BJ (cell line): ENCODE data around the gene ZBTB7A. TPM values are rescaled to one million over a fixed set of nuclear protein-coding genes. Genes with fewer than 3 reads are reported as not detected.

ENCODE experiments used
- CTCF ChIA-PET: fragments of 350-600 bp; formaldehyde crosslinking; extraction: SDS; loops from one replicate; lab custom pipeline; 2021; ENCODE audit warnings: antibody characterized with exemption, inconsistent platforms; lab: Yijun Ruan, JAX
- POLR2A ChIA-PET: fragments of 300-600 bp; sonication (Branson Sonifier 250); formaldehyde crosslinking; extraction: SDS; loops from one replicate; lab custom pipeline; 2021; ENCODE audit warnings: antibody characterized with exemption; lab: Charles Lee
- DNase-seq: peaks from one replicate; pipeline ENCODE4 v3.0.0-alpha.2; 2011; ENCODE audit warnings: low read depth
- H3K27me3 ChIP-seq: 2 replicates; pipeline ENCODE4 v1.6.0; 2011; ENCODE audit warnings: low read length; ENCODE audit not compliant: control insufficient read depth, insufficient read depth
- H3K36me3 ChIP-seq: 2 replicates; pipeline ENCODE4 v1.5.1; 2011; ENCODE audit warnings: low read length; ENCODE audit not compliant: control insufficient read depth, insufficient read depth
- H3K4me3 ChIP-seq: 2 replicates; pipeline ENCODE4 v1.5.1; 2011; ENCODE audit warnings: low read depth, mild to moderate bottlenecking, control low read depth, low read length
- CTCF ChIP-seq: IDR thresholded peaks from 2 replicates; pipeline ENCODE4 v1.5.1; 2011; ENCODE audit warnings: low read depth, mild to moderate bottlenecking, control low read depth, inconsistent platforms, low read length, moderate library complexity; ENCODE audit not compliant: insufficient read depth
- polyA minus RNA-seq: library from RNA; depleted of rRNA, polyadenylated mRNA; stranded (reverse); fragments of >200 nt; gene quantifications from 2 replicates; pipeline ENCODE4 v1.2.3, GENCODE V29; 2011; rRNA and poly(A)+ RNA removed
- polyA plus RNA-seq: library from polyadenylated mRNA; depleted of rRNA; stranded (reverse); fragments of >200 nt; gene quantifications from 2 replicates; pipeline ENCODE4 v1.2.3, GENCODE V29; 2011; rRNA removed

Gene ZBTB7A
- polyA plus RNA-seq (4.2 and 7.5 TPM in 2 replicates), polyA minus RNA-seq (3.5 and 6.4 TPM in 2 replicates)

DNA sequence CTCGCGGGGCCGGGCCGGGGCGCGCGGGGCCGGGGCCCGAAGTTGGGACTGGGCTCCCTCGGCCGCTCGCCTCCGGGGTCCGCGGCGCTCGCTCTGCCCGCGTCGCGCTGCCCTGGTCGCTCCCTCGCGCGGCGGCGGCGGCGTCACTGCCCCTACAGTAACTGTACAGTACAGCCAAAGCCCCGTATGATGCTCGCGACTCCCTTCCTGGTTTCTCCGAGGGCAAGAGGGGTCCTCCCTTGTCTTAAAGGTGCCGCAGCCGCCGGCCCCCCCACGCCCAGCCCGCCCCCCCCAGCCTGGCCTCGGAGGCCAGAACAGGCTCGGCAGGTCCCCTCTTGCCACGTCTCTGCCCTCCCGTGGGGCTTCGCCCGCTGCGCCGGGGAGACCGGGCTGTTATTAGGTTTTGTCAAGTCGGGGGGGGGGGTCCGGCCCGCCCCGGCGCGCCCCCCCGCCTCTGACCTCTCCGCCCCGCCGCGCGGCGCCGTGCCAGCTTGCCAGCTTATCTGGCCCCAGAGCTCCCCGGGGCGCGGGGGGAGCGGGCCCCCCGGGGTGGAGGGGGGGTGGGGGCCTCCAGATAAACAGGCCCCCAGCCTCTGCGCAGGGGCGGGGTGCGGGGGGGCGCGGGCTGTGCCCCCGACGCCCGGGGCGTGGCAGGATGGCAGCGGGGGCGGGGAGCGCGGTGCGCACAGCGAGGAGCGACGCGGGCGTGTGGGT lies at the start of gene ZBTB7A:
Gene ZBTB7A, minus strand, starts transcription at position 218 of the 714 bp plus-strand sequence. CDS start 11,667 bp downstream, outside the sequence.
- TF ChIP-seq CTCF = no peak
- DNase-seq = no peak
- POLR2A ChIA-PET = interaction anchor here (0.6 kb wide), 1 partner anchor 97 kb away, joined by 5 read pairs; no protein-coding TSS in a partner anchor
- peak within 1 kb of the TSS; percentile 97 for H3K4me3 ChIP-seq
- CTCF ChIA-PET = no interaction called here
- peaks cover 9% of the 10 kb centered on the region for H3K36me3 ChIP-seq
- no peaks in the 10 kb centered on the region for H3K27me3 ChIP-seq

- no peak for DNase-seq
- ChIA-PET CTCF (interaction anchor here (0.6 to 0.7 kb wide), 2 partner anchors 71 to 544 kb away, joined by 3 read pairs; no protein-coding TSS in a partner anchor), POLR2A (no interaction called here)
- Histone ChIP-seq H3K27me3 (no peaks in the 10 kb centered on the region), H3K4me3 (no peak overlapping the region), H3K36me3 (peaks cover 35% of the 10 kb centered on the region)
- no peak for TF ChIP-seq CTCF
These were observed 49.2 kb upstream of the ZBTB7A start for GRCh38 chr19:4115818-4116385.

DNA sequence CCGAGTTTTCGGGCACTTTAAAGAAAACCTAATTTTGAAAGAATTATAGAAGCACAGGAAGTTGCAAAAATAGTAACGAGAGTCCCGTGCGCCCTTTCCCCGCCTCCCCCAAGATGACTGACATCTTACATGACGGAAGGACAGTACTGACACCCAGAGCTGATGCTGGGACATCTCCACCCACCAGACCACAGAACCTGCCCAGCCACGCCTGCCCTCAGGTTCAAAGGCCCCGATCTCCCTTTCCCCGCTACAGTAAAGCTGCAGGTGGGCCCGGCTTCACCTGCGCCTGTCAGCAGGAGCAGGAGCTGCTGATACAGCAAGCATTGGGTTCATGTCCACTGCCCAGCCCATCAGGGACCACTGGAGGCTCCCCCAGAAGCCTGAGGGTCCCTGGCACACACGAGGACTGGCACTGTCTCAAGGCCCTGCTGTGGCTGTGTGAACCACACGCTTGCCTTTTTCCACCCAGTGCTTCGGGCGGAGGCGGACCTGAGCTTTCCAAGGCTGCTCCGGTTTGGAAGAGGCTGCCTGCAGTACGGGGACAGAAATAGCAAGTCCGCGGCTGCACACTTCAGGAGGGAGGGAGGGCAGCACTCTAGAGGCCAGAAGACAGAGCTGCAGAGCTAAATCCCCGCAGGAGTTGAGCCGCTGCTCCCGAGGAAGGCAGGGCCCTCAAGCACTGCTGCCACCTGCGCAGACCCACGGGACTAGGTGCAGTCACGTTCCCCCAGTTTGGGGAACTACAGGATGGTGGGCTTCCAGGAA lies 48.5 kb upstream of the ZBTB7A start:
- Histone ChIP-seq H3K4me3 (no peak overlapping the region), H3K27me3 (no peaks in the 10 kb centered on the region), H3K36me3 (peaks cover 39% of the 10 kb centered on the region)
- POLR2A ChIA-PET = no interaction called here
- no peak for TF ChIP-seq CTCF
- CTCF ChIA-PET = interaction anchor here (0.6 to 0.7 kb wide), 2 partner anchors 71 to 543 kb away, joined by 3 read pairs; no protein-coding TSS in a partner anchor
- no peak for DNase-seq

- Histone ChIP-seq H3K27me3 (no peaks in the 10 kb centered on the region), H3K36me3 (peaks cover 39% of the 10 kb centered on the region), H3K4me3 (no peak overlapping the region)
- no peak for DNase-seq
- TF ChIP-seq CTCF = no peak
- ChIA-PET POLR2A (no interaction called here), CTCF (no interaction called here)
These were observed 47.5 kb upstream of the ZBTB7A start for GRCh38 chr19:4114181-4114580.
